ENCODE measurements around the gene LYPD6.

Gene LYPD6

GRCh38 chr2:149420053-149420963, 89.9 kb downstream of the LYPD6 start:
- TF ChIP-seq MYC (IDR thresholded peaks at IDR 0.05; ENCODE audit: low read depth, low read length) (no peak), CTCF (IDR thresholded peaks at IDR 0.05; ENCODE audit: low read depth, low read length) (no peak), MAX (IDR thresholded peaks at IDR 0.05; ENCODE audit: low read depth, low read length) (no peak), POLR2A (IDR thresholded peaks at IDR 0.05; ENCODE audit: extremely low read depth, insufficient read length) (no peak)
- no peak overlapping the region for H3K4me3 ChIP-seq (ENCODE audit: low read depth, low read length)
- no peak for DNase-seq (ENCODE audit: low read depth)

- no peak for DNase-seq (ENCODE audit: low read depth)
- no peak overlapping the region for H3K4me3 ChIP-seq (ENCODE audit: low read depth, low read length)
- TF ChIP-seq MAX (IDR thresholded peaks at IDR 0.05; ENCODE audit: low read depth, low read length), result no peak
- TF ChIP-seq CTCF (IDR thresholded peaks at IDR 0.05; ENCODE audit: low read depth, low read length), result no peak
- TF ChIP-seq POLR2A (IDR thresholded peaks at IDR 0.05; ENCODE audit: extremely low read depth, insufficient read length), result no peak
- no peak for TF ChIP-seq MYC (IDR thresholded peaks at IDR 0.05; ENCODE audit: low read depth, low read length)
Measured at GRCh38 chr2:149421791-149422190, 91.4 kb downstream of the LYPD6 start.

- DNase-seq (ENCODE audit: low read depth), result no peak
- no peak for TF ChIP-seq CTCF (IDR thresholded peaks at IDR 0.05; ENCODE audit: low read depth, low read length)
- TF ChIP-seq MAX (IDR thresholded peaks at IDR 0.05; ENCODE audit: low read depth, low read length), result no peak
- no peak for TF ChIP-seq MYC (IDR thresholded peaks at IDR 0.05; ENCODE audit: low read depth, low read length)
- TF ChIP-seq POLR2A (IDR thresholded peaks at IDR 0.05; ENCODE audit: extremely low read depth, insufficient read length), result no peak
- H3K4me3 ChIP-seq (ENCODE audit: low read depth, low read length), result no peak overlapping the region
Measured at GRCh38 chr2:149422337-149422990, 92.1 kb downstream of the LYPD6 start.

GRCh38 chr2:149422991-149423338, 92.6 kb downstream of the LYPD6 start:
- TF ChIP-seq MYC (IDR thresholded peaks at IDR 0.05; ENCODE audit: low read depth, low read length) (no peak), POLR2A (IDR thresholded peaks at IDR 0.05; ENCODE audit: extremely low read depth, insufficient read length) (no peak), MAX (IDR thresholded peaks at IDR 0.05; ENCODE audit: low read depth, low read length) (no peak), CTCF (IDR thresholded peaks at IDR 0.05; ENCODE audit: low read depth, low read length) (no peak)
- H3K4me3 ChIP-seq (ENCODE audit: low read depth, low read length), result no peak overlapping the region
- DNase-seq (ENCODE audit: low read depth), result no peak

GRCh38 chr2:149423630-149424029, 93.2 kb downstream of the LYPD6 start:
- DNase-seq (ENCODE audit: low read depth), result no peak
- no peak for TF ChIP-seq POLR2A (IDR thresholded peaks at IDR 0.05; ENCODE audit: extremely low read depth, insufficient read length)
- TF ChIP-seq MAX (IDR thresholded peaks at IDR 0.05; ENCODE audit: low read depth, low read length), result no peak
- no peak for TF ChIP-seq MYC (IDR thresholded peaks at IDR 0.05; ENCODE audit: low read depth, low read length)
- no peak for TF ChIP-seq CTCF (IDR thresholded peaks at IDR 0.05; ENCODE audit: low read depth, low read length)
- H3K4me3 ChIP-seq (ENCODE audit: low read depth, low read length), result no peak overlapping the region

Measured in NB4 (cell line).